Measurements from ENCODE around the gene KLHL25.

DNA sequence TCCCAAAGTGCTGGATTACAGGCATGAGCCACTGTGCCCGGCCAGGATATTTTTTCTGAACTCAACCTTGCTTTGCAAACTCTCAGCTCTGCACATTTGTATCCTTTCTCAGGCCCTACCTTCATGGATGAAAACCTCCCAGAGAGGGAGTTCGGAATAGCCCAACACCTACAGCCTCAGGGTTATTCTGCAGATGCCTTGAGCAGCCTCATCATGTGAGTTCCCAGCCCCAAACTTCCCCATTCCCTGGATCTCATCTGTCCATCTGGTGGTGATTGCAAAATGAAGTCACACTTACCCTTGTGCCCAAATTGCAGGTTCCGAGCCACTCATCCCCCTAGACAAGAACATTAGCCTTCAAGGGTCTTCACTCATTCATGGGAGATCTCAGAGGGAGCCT lies 39.9 kb upstream of the KLHL25 start:
- no peak for TF ChIP-seq CTCF (conservative IDR thresholded peaks at IDR 0.05; ENCODE audit: low read depth, low read length)
- TF ChIP-seq EZH2 (IDR thresholded peaks at IDR 0.05; ENCODE audit: borderline replicate concordance, low read depth, low read length, poor library complexity, severe bottlenecking) = no peak
